Liver (tissue), 3 donors: Measurements from ENCODE around the gene SMCO4.

Experiments used
- ATF3 ChIP-seq: IDR thresholded peaks from 2 replicates; pipeline ENCODE4 v1.6.1; 2016; ENCODE audit warnings: antibody characterized with exemption
- CTCF ChIP-seq: fragments of 150-350 bp; IDR thresholded peaks from 2 replicates; pipeline ENCODE4 v1.5.1; 2017; ENCODE audit warnings: improper control_type of control experiment, low read depth, low read length; ENCODE audit not compliant: missing input control
- JUND ChIP-seq, 2 donors: IDR thresholded peaks; 2 replicates each; pipeline ENCODE4 v1.6.1; 2016; ENCODE audit warnings: antibody characterized with exemption in 2 of 2
- RAD21 ChIP-seq, 2 donors: IDR thresholded peaks; 2 replicates each; pipeline ENCODE4 v1.6.1; 2016; ENCODE audit warnings: antibody characterized with exemption in 2 of 2, mild to moderate bottlenecking in 2 of 2
- REST ChIP-seq: IDR thresholded peaks from 2 replicates; pipeline ENCODE4 v1.6.1; 2016; ENCODE audit warnings: antibody characterized with exemption, mild to moderate bottlenecking
- donor health status: healthy.
- donor health status: healthy.

GRCh38 chr11:93519179-93519578 is 24.0 kb downstream of the SMCO4 start:
- TF ChIP-seq CTCF = no peak
- TF ChIP-seq JUND (IDR thresholded peaks at IDR 0.05) = no peak
- no peak for TF ChIP-seq RAD21 (IDR thresholded peaks at IDR 0.05)
- no peak for TF ChIP-seq REST
- no peak for TF ChIP-seq ATF3
